ENCODE data around the gene PTPRG. TPM values are rescaled to one million over a fixed set of nuclear protein-coding genes. Genes with fewer than 3 reads are reported as not detected.

The PTPRG gene
- total and polyA plus RNA-seq, 2 experiments from 2014 or later, result 15.2 to 45.7 TPM

DNA sequence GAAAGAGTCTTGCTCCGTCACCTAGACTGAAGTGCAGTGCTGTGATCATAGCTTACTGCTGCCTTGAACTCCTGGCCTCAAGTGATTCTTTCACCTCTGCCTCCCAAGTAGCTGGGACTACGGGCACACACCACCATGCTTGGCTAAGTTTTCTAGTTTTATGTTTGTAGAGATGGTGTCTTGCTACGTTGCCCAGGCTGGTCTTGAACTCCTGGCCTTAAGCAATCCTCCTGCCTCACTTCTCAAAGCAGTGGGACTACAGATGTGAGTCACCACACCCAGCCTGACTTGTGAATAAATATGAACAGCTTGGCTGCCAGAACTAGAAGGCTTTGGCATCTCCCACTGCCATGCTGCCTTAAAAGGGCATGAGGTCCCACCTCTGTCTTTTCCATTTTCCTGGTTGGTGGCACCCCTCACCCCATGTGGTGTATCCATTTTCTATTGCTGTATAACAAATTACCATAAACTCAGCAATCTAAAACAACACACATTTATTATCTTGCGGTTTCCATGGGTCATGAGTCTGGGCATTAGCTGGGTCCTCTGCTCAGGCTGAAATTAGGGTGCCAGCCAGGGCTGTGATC, 44.3 kb downstream of the PTPRG start:
- H3K4me3 ChIP-seq, result no peak overlapping the region
- TF ChIP-seq, protein P1, sequence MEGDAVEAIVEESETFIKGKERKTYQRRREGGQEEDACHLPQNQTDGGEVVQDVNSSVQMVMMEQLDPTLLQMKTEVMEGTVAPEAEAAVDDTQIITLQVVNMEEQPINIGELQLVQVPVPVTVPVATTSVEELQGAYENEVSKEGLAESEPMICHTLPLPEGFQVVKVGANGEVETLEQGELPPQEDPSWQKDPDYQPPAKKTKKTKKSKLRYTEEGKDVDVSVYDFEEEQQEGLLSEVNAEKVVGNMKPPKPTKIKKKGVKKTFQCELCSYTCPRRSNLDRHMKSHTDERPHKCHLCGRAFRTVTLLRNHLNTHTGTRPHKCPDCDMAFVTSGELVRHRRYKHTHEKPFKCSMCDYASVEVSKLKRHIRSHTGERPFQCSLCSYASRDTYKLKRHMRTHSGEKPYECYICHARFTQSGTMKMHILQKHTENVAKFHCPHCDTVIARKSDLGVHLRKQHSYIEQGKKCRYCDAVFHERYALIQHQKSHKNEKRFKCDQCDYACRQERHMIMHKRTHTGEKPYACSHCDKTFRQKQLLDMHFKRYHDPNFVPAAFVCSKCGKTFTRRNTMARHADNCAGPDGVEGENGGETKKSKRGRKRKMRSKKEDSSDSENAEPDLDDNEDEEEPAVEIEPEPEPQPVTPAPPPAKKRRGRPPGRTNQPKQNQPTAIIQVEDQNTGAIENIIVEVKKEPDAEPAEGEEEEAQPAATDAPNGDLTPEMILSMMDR (IDR thresholded peaks at IDR 0.05; ENCODE audit: low read depth, low read length), result no peak
- peaks cover 13% of the 10 kb centered on the region for H3K4me1 ChIP-seq (ENCODE audit: low read depth)
- DNase-seq (ENCODE audit: low read depth in 1 of 2, low spot score in 1 of 2), result no peak
- no peaks in the 10 kb centered on the region for H3K36me3 ChIP-seq
- H3K27ac ChIP-seq, result no peak overlapping the region
- no peaks in the 10 kb centered on the region for H3K27me3 ChIP-seq
- H3K9me3 ChIP-seq (ENCODE audit: low read depth), result no peaks in the 10 kb centered on the region

GRCh38 chr3:61606196-61606595, 44.8 kb downstream of the PTPRG start:
- DNase-seq (ENCODE audit: low read depth in 1 of 2, low spot score in 1 of 2), result no peak
- Histone ChIP-seq H3K9me3 (ENCODE audit: low read depth) (no peaks in the 10 kb centered on the region), H3K36me3 (no peaks in the 10 kb centered on the region), H3K4me3 (no peak overlapping the region), H3K4me1 (ENCODE audit: low read depth) (peaks cover 13% of the 10 kb centered on the region), H3K27me3 (no peaks in the 10 kb centered on the region), H3K27ac (no peak overlapping the region)
- TF ChIP-seq, protein P1 (IDR thresholded peaks at IDR 0.05; ENCODE audit: low read depth, low read length), result no peak

DNA sequence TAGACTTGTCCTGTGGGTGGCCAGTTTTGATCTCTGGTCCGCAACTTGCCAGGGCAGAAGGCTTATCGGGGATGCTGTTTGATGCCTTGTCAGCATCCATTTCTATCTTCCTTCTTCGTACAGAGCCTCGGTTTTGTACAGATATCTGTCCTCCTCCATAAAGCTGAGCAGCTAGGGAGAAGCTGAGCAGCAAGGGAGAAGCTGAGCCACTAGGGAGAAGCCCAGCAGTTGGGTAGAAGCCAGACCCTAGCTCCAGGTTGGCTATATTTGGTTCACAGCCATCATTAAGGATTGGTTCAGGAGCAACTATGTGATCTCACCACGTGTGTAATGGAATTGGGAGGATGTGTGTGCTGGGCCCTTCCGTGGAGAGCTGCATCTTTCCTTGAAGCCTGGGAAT, 46.7 kb downstream of the PTPRG start:
- Histone ChIP-seq H3K4me1 (ENCODE audit: low read depth) (no peaks in the 10 kb centered on the region), H3K9me3 (ENCODE audit: low read depth) (no peaks in the 10 kb centered on the region), H3K36me3 (no peaks in the 10 kb centered on the region), H3K4me3 (no peak overlapping the region), H3K27me3 (no peaks in the 10 kb centered on the region), H3K27ac (no peak overlapping the region)
- TF ChIP-seq, protein P1 (IDR thresholded peaks at IDR 0.05; ENCODE audit: low read depth, low read length), result no peak
- no peak for DNase-seq (ENCODE audit: low read depth in 1 of 2, low spot score in 1 of 2)

GRCh38 chr3:61608711-61609110, 47.3 kb downstream of the PTPRG start:
- no peaks in the 10 kb centered on the region for H3K9me3 ChIP-seq (ENCODE audit: low read depth)
- H3K36me3 ChIP-seq, result no peaks in the 10 kb centered on the region
- H3K27ac ChIP-seq, result no peak overlapping the region
- no peak overlapping the region for H3K4me3 ChIP-seq
- no peak for DNase-seq (ENCODE audit: low read depth in 1 of 2, low spot score in 1 of 2)
- H3K27me3 ChIP-seq, result no peaks in the 10 kb centered on the region
- TF ChIP-seq, protein P1 (IDR thresholded peaks at IDR 0.05; ENCODE audit: low read depth, low read length), result no peak
- H3K4me1 ChIP-seq (ENCODE audit: low read depth), result no peaks in the 10 kb centered on the region

GRCh38 chr3:61610316-61610715, 48.9 kb downstream of the PTPRG start:
- H3K4me3 ChIP-seq, result no peak overlapping the region
- no peak overlapping the region for H3K27ac ChIP-seq
- H3K9me3 ChIP-seq (ENCODE audit: low read depth), result no peaks in the 10 kb centered on the region
- H3K36me3 ChIP-seq, result no peaks in the 10 kb centered on the region
- no peak for DNase-seq (ENCODE audit: low read depth in 1 of 2, low spot score in 1 of 2)
- no peaks in the 10 kb centered on the region for H3K4me1 ChIP-seq (ENCODE audit: low read depth)
- no peaks in the 10 kb centered on the region for H3K27me3 ChIP-seq
- TF ChIP-seq, protein P1 (IDR thresholded peaks at IDR 0.05; ENCODE audit: low read depth, low read length), result no peak
